ENCODE data around the gene RPUSD1.
"Not testable (repeated sequence)": the region's sequence is repeated elsewhere in the genome, so short reads cannot be mapped to it uniquely, and the experiment has no call there.

- not testable (repeated sequence) for TF ChIP-seq CTCF, POLR2A, EP300, POLR2AphosphoS5 (IDR thresholded peaks at IDR 0.05)
Observed at GRCh38 chr16:754121-754607, 34.0 kb downstream of the RPUSD1 start.

All from upper lobe of left lung (tissue), 4 donors.